NCI-H774 (cell line): ENCODE measurements around the gene PRR19.

Source experiments
- DNase-seq: peaks from one replicate; lab custom pipeline; 2025; lab: John Stamatoyannopoulos, UW

Gene PRR19

DNA sequence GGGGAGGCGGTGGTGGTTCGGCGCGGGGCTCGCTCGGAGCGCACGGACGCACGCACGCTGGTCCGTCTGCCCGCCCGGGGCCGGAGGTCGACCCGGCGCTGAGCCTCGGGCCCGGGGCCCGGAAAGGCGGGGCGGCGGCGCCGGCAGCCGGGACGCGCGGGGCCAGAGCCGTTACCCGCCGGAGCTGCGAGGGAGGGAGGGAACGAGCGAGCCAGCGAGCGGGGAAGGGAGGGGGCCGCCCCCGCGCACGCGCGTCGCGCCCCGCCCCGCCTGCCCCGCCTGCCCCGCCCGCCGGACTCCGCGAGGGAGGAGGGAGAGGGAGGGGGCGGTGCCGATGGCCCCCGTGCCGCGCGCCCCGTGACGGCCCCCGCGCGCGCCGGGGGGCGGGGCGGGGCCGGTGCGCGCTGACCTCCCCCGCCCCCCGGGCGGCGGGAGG, 17.8 kb upstream of the PRR19 start:
- peak; percentile 84 for DNase-seq

DNA sequence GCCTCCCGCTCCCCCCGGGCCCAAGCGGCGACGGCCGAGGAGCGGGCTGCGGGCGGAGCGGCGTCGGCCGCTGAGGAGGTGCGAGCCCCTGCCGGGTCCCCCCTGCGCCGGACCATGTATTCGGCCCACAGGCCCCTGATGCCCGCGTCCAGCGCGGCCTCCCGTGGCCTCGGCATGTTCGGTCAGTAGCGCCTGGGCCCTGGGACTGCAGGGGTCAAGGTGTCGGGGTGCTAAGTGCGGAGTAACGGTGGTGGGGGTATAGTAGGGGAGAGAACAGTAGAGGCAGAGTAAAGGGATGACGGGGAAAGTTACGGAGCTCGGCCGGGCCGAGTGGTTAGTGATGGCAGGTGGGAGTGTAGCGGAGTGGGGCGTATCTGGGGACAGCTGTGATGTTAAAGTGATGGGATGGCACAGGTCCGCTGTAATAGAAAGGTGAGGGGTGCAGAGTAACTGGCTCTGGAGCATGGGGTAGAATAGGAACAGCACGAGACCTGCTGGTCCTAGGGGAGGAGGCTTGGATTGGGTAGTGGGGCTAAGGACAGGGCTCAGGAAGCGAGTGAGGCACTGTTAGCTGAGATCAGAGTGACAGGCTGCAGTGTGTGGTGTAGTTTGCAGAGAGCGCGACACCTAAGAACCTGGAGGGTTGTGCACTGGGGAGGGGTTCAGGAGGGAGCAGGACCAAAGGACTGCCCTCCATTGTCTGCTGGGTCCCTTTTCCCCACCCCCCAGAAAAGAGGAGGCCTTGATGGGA, 17.2 kb upstream of the PRR19 start:
- DNase-seq, result no peak

DNA sequence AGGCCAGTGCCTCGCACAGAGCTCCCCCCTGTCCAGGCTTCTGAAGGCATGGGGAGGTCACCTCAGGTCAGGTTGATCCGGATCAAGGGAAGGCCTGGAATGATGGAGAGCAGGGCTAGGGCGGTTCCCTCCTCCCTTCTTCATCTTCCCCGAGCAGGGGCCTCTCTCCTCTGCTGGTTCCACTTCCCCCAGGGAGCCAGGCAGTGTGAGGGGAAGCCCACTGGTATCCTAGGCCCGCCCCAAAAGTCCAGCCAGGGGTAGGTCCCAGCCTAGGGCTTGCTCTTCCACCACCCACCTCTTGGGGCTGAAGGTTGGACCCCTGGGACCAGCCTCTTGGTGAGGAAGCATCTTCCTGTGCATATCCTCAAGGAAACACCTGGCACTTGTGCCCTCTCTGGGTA, 16.4 kb upstream of the PRR19 start:
- no peak for DNase-seq

DNA sequence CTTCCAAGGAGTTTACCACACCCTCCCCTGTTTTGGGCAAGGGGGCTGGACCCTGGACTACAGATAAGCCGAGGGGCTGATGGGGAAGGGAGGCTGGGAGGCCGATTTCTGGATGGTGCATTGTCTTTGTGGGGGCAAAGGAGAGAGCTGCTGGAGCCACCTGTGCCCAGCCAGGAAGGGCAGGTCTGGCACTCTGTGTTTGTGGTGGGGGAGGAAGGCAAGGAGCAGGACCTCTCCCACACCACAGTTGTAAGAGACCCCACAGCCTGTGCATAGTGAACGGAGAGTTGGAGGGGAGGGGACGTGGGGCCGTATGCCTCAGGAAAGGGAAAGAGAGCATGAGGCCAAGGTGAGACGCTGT, 16.0 kb upstream of the PRR19 start:
- DNase-seq, result no peak

DNA sequence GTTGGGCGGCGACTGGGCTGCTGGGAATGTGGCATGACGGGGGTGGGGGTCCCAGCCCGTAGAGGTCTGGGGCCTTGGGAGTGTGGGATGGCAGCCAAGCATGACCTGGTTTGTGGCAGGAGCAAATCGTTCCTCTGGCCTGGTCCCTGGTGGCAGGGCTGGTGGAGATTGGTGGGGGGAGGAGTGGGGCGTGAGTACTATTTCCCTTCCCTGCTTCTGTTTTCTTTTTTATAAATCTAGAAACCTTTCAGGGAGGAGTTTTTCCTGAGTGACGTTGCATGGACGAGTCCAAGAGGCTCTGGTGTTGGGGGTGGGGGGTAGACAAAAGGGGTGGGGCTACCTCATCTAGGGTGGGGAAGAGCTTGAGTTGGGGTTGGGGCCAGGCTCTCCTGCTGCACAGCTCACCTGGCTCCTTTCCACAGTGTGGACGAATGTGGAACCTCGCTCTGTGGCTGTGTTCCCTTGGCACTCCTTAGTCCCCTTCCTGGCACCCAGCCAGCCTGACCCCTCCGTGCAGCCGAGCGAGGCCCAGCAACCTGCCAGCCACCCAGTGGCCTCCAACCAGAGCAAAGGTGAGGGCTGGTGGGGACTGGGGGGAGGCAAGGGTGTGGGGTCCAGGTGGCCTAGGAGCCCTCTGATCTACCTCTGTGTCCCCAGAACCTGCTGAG, 15.4 kb upstream of the PRR19 start:
- no peak for DNase-seq

DNA sequence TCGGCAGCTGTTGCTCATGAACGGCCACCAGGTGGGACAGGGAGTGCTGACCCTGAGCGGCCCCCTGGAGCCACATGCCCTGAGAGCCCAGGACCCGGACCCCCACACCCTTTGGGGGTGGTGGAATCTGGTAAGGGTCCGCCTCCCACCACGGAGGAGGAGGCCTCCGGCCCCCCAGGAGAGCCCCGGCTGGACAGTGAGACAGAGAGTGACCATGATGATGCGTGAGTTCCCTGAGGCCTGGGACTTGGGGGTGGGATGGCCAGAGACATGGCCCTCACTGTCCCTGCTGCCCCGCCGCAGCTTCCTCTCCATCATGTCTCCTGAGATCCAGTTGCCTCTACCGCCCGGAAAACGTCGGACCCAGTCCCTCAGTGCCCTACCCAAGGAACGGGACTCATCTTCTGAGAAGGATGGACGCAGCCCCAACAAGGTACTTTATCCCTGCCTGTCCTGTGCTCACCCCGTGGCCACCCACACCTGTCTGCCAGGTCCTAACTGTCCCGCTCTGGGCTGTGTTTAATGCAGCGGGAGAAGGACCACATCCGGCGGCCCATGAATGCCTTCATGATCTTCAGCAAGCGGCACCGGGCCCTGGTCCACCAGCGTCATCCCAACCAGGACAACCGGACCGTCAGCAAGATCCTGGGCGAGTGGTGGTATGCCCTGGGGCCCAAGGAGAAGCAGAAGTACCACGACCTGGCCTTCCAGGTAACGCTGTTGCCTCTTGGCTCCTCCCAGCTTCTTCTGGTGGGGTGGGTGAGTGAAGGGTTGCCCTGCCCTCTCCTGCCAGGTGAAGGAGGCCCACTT, 14.7 kb upstream of the PRR19 start:
- no peak for DNase-seq

DNA sequence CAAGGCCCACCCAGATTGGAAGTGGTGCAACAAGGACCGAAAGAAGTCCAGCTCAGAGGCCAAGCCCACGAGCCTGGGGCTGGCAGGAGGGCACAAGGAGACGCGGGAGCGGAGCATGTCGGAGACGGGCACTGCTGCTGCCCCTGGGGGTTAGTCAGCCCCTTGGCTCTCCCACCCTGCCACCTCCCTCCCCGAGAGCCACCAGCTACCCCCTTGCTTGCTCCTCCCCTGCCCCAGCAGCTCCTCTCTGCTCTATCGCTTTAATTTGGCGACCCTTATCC, 14.2 kb upstream of the PRR19 start:
- no peak for DNase-seq

DNA sequence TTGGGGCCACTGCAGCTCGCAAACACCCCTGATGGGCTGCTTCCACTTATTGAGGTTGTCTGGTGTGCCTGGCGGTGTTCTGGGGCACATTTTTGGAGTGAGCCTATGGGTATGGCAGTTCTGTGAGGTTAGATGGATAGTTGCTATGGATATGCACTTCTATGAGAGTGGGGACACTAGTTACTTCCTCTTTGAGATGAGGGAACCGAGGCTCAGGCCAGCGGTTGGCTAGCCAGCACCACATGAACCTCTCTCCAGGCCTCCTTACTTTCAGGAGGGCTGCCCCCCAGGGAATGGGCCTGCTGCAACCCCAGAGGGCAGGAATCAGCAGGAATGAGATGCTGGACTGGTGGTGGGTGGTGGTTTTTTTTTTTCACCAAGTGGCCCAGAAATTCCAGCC, 13.5 kb upstream of the PRR19 start:
- DNase-seq, result no peak

DNA sequence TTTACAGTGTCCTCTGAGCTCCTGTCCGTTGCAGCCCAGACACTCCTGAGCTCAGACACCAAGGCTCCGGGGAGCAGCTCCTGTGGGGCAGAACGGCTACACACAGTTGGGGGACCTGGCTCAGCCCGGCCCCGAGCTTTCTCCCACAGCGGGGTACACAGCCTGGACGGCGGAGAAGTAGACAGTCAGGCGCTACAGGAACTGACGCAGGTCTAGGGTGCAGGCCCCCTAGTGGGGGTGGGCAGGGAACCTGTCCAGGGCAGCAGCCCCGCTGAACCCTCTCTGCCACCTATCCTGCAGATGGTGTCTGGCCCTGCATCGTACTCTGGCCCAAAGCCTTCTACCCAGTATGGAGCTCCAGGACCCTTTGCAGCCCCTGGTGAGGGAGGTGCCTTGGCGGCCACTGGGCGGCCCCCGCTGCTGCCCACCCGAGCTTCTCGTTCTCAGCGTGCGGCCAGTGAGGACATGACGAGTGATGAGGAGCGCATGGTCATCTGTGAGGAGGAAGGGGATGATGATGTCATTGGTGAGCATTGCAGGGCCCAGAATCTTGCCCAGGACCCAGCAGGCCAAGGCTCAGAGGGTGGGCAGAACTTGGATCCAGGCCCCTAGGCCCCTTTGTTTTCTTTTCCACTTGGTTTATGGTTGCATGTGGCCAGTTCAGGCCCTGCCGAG, 12.9 kb upstream of the PRR19 start:
- DNase-seq, result no peak

DNA sequence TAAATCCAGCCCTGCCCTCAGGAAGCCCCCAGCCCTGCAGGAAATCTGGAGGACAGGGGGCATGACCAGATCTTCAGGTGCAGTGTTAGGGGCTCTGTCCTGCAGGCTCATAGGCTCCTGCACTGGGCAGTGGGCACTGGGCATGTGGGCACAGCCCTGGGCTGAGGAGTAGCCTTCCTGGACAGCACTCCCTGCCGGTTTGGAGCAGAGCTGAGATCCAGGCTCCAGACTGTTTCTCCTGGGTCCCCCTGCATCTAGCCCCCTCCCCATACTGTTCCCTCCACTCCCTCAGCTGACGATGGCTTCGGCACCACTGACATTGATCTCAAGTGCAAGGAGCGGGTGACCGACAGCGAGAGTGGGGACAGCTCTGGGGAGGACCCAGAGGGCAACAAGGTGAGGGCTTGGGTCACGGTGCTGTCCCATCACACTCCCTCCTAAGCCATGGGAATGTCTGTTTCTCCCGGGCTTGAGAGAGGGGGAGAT, 12.3 kb upstream of the PRR19 start:
- no peak for DNase-seq

DNA sequence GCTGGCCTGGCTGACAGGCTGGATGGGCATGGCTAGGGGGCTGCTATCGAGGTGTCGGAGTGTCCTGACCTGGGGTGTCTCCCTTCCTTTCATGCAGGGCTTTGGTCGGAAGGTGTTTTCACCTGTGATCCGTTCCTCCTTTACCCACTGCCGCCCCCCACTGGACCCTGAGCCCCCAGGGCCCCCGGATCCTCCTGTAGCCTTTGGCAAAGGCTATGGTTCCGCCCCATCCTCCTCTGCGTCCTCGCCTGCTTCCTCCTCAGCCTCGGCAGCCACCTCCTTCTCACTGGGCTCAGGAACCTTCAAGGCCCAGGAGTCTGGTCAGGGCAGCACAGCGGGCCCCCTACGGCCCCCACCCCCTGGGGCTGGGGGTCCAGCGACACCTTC, 11.8 kb upstream of the PRR19 start:
- no peak for DNase-seq

DNA sequence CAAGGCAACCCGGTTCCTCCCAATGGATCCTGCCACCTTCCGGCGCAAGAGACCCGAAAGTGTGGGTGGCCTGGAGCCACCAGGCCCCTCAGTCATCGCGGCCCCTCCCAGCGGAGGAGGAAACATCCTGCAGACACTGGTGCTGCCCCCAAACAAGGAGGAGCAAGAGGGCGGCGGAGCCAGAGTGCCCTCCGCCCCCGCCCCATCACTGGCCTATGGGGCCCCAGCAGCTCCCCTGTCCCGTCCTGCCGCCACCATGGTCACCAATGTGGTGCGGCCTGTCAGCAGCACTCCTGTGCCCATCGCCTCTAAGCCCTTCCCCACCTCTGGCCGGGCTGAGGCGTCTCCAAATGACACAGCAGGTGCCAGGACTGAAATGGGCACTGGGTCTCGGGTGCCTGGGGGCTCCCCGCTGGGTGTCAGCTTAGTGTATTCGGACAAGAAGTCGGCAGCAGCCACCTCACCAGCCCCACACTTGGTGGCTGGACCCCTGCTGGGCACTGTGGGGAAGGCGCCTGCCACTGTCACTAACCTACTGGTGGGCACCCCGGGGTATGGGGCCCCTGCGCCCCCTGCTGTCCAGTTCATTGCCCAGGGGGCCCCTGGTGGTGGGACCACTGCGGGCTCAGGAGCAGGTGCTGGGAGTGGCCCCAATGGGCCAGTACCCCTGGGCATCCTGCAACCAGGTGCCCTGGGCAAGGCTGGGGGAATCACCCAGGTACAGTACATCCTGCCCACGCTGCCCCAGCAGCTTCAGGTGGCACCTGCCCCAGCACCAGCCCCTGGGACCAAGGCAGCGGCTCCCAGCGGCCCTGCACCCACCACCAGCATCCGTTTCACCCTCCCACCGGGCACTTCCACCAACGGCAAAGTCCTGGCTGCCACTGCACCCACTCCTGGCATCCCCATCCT, 11.2 kb upstream of the PRR19 start:
- no peak for DNase-seq

DNA sequence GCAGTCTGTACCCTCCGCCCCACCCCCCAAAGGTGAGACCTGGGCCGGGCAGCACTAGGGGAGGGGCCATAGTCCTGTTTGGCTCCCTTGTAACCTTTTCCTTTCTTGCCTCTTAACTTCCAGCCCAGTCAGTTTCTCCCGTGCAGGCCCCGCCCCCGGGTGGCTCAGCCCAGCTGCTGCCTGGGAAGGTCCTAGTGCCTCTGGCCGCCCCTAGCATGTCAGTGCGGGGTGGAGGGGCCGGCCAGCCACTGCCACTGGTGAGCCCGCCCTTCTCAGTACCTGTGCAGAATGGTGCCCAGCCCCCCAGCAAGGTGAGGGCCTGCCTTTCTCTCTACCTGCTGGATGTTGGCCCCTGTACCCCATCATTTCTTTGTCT, 10.5 kb upstream of the PRR19 start:
- DNase-seq, result no peak

DNA sequence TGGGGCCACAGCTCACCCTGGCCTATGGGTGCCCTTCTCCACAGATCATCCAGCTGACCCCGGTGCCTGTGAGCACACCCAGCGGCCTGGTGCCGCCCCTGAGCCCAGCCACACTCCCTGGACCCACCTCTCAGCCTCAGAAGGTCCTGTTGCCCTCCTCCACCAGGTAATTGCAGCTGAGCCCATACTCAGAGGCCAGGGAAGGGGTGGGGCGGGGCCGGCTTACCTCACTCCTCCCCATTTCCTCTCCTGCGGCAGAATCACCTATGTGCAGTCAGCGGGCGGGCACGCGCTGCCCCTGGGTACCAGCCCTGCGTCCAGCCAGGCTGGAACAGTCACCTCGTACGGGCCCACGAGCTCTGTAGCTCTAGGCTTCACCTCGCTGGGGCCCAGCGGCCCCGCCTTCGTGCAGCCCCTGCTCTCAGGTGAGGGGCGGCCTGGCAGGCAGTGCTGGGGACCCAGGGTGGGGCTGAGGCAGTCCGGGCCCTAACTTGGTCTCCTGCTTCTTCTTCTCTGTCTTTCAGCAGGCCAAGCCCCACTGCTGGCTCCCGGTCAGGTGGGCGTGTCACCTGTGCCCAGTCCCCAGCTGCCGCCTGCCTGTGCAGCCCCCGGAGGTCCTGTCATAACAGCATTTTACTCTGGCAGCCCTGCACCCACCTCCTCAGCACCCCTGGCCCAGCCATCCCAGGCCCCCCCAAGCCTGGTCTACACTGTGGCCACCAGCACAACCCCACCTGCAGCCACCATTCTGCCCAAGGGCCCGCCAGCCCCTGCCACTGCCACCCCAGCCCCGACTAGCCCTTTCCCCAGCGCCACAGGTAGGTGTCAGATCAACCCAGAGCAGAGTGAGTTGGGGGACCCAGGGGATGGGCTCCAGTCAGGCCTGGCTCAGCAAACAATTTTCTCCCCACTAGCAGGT, 9.6 kb upstream of the PRR19 start:
- no peak for DNase-seq

DNA sequence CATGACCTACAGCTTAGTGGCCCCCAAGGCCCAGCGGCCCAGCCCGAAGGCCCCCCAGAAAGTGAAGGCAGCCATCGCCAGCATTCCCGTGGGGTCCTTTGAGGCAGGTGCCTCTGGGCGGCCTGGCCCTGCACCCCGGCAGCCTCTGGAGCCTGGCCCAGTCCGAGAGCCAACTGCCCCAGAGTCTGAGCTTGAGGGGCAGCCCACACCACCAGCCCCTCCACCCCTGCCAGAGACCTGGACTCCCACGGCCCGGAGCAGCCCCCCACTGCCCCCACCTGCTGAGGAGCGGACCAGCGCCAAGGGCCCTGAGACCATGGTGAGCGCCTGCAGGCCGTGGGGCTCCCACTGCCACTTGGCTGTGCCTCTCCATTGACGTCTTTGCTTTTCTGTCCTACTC, 9.0 kb upstream of the PRR19 start:
- no peak for DNase-seq

DNA sequence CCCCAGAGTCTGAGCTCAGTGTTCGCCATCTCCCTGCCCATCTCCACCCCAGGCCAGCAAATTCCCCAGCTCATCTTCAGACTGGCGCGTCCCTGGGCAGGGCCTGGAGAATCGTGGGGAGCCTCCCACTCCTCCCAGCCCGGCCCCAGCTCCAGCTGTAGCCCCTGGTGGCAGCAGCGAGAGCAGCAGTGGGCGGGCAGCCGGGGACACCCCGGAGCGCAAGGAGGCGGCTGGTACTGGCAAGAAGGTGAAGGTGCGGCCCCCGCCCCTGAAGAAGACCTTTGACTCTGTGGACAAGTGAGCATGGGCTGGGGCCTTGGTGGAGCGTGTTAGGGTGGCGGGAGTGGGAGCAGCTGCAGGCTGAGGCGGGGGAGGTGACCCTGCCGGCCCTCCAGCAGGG, 8.4 kb upstream of the PRR19 start:
- DNase-seq, result no peak

DNA sequence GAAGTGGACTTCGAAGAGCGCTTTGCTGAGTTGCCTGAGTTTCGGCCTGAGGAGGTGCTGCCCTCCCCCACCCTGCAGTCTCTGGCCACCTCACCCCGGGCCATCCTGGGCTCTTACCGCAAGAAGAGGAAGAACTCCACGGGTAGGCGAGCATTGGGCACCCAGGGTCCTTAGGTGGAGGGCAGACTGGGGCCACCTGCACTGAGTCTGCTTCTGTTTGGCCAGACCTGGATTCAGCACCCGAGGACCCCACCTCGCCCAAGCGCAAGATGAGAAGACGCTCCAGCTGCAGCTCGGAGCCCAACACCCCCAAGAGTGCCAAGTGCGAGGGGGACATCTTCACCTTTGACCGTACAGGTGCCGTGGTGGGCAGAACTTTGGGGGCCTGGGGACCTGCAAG, 8.0 kb upstream of the PRR19 start:
- DNase-seq, result no peak

DNA sequence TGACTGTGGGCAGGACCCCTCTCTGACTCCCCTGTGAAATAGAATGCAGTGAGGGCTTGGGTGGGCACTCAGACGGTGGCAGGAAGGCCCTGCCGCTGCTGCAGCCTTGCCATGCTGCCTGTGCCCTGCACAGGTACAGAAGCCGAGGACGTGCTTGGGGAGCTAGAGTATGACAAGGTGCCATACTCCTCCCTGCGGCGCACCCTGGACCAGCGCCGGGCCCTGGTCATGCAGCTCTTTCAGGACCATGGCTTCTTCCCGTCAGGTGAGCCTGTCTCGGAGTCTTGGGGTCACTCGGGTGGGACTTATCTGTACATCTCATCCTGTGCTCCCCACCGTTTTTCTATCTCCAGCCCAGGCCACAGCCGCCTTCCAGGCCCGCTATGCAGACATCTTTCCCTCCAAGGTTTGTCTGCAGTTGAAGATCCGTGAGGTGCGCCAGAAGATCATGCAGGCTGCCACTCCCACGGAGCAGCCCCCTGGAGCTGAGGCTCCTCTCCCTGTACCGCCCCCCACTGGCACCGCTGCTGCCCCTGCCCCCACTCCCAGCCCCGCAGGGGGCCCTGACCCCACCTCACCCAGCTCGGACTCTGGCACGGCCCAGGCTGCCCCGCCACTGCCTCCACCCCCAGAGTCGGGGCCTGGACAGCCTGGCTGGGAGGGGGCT, 7.3 kb upstream of the PRR19 start:
- no peak for DNase-seq

DNA sequence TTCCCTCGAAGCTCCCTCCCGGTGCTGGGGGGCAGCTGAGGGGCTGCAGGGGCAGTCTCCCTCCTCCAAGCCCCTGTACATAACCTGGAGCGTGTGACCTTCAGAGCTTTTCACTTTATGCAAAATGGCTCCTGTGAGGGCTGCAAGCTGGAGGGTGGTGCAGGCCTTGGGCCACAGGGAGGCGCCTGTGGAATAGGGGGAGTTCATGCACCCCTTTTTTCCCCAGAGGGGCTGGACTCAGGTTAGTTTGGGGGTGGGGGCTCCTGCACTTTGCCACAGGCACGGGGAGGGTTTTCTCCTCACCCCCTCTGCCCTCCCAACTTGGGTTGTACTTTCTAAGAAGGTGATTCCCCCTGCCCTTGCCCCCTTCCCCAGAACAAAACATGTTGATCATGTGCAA, 6.6 kb upstream of the PRR19 start:
- DNase-seq, result no peak
